ENCODE results near the gene TAC4.

TAC4 gene

GRCh38 chr17:49862781-49863331 is 15.0 kb upstream of the TAC4 start:
- no peaks in the 10 kb centered on the region for H3K9me3 ChIP-seq (ENCODE audit: insufficient read depth, low read length)
- no peaks in the 10 kb centered on the region for H3K27me3 ChIP-seq (ENCODE audit: low read length)
- H3K27ac ChIP-seq (ENCODE audit: low read depth, low read length) = no peak overlapping the region
- no peak overlapping the region for H3K9ac ChIP-seq (ENCODE audit: low read length)
- TF ChIP-seq CTCF (IDR thresholded peaks at IDR 0.05; ENCODE audit: insufficient read depth, low read length, poor library complexity, severe bottlenecking) (no peak), EZH2phosphoT487 (conservative IDR thresholded peaks at IDR 0.05; ENCODE audit: low read length) (no peak)
- H3K36me3 ChIP-seq (ENCODE audit: low read length) = no peaks in the 10 kb centered on the region
- H2AFZ ChIP-seq (ENCODE audit: low read depth, low read length, severe bottlenecking) = no peak overlapping the region
- H4K20me1 ChIP-seq (ENCODE audit: low read depth, low read length) = no peaks in the 10 kb centered on the region
- no peaks in the 10 kb centered on the region for H3F3A ChIP-seq (ENCODE audit: insufficient read depth)
- H3K4me2 ChIP-seq (ENCODE audit: low read depth, low read length, poor library complexity, severe bottlenecking) = no peak overlapping the region
- no peak overlapping the region for H3K4me3 ChIP-seq (ENCODE audit: insufficient read depth, low read length, poor library complexity, severe bottlenecking)
- no peaks in the 10 kb centered on the region for H3K79me2 ChIP-seq (ENCODE audit: insufficient read depth, low read length)
- H3K9me2 ChIP-seq (replicated peaks; ENCODE audit: insufficient read depth, low read length) = no peaks in the 10 kb centered on the region

GRCh38 chr17:49861150-49861884 is 13.4 kb upstream of the TAC4 start:
- H3K9me2 ChIP-seq (replicated peaks; ENCODE audit: insufficient read depth, low read length) = no peaks in the 10 kb centered on the region
- no peaks in the 10 kb centered on the region for H3K9me3 ChIP-seq (ENCODE audit: insufficient read depth, low read length)
- no peaks in the 10 kb centered on the region for H3K36me3 ChIP-seq (ENCODE audit: low read length)
- H4K20me1 ChIP-seq (ENCODE audit: low read depth, low read length) = no peaks in the 10 kb centered on the region
- H3K4me2 ChIP-seq (ENCODE audit: low read depth, low read length, poor library complexity, severe bottlenecking) = no peak overlapping the region
- no peaks in the 10 kb centered on the region for H3K79me2 ChIP-seq (ENCODE audit: insufficient read depth, low read length)
- H3F3A ChIP-seq (ENCODE audit: insufficient read depth) = no peaks in the 10 kb centered on the region
- no peak overlapping the region for H3K27ac ChIP-seq (ENCODE audit: low read depth, low read length)
- H2AFZ ChIP-seq (ENCODE audit: low read depth, low read length, severe bottlenecking) = no peak overlapping the region
- no peak overlapping the region for H3K9ac ChIP-seq (ENCODE audit: low read length)
- TF ChIP-seq EZH2phosphoT487 (conservative IDR thresholded peaks at IDR 0.05; ENCODE audit: low read length) (no peak), CTCF (IDR thresholded peaks at IDR 0.05; ENCODE audit: insufficient read depth, low read length, poor library complexity, severe bottlenecking) (peak; percentile 93)
- H3K27me3 ChIP-seq (ENCODE audit: low read length) = no peaks in the 10 kb centered on the region
- H3K4me3 ChIP-seq (ENCODE audit: insufficient read depth, low read length, poor library complexity, severe bottlenecking) = no peak overlapping the region

- TF ChIP-seq EZH2phosphoT487 (conservative IDR thresholded peaks at IDR 0.05; ENCODE audit: low read length) (no peak), CTCF (IDR thresholded peaks at IDR 0.05; ENCODE audit: insufficient read depth, low read length, poor library complexity, severe bottlenecking) (no peak)
- no peaks in the 10 kb centered on the region for H3K27me3 ChIP-seq (ENCODE audit: low read length)
- no peaks in the 10 kb centered on the region for H3K79me2 ChIP-seq (ENCODE audit: insufficient read depth, low read length)
- no peak overlapping the region for H3K9ac ChIP-seq (ENCODE audit: low read length)
- H3F3A ChIP-seq (ENCODE audit: insufficient read depth) = no peaks in the 10 kb centered on the region
- H3K4me2 ChIP-seq (ENCODE audit: low read depth, low read length, poor library complexity, severe bottlenecking) = no peak overlapping the region
- H3K4me3 ChIP-seq (ENCODE audit: insufficient read depth, low read length, poor library complexity, severe bottlenecking) = no peak overlapping the region
- H3K27ac ChIP-seq (ENCODE audit: low read depth, low read length) = no peak overlapping the region
- H3K9me2 ChIP-seq (replicated peaks; ENCODE audit: insufficient read depth, low read length) = no peaks in the 10 kb centered on the region
- no peaks in the 10 kb centered on the region for H3K36me3 ChIP-seq (ENCODE audit: low read length)
- H4K20me1 ChIP-seq (ENCODE audit: low read depth, low read length) = no peaks in the 10 kb centered on the region
- H2AFZ ChIP-seq (ENCODE audit: low read depth, low read length, severe bottlenecking) = no peak overlapping the region
- H3K9me3 ChIP-seq (ENCODE audit: insufficient read depth, low read length) = no peaks in the 10 kb centered on the region
These were observed 12.4 kb upstream of the TAC4 start for GRCh38 chr17:49859991-49860953.

Data from SU-DHL-6 (cell line).